Umbilical cord (tissue), 2 donors: Measurements from ENCODE around the gene GPATCH3. TPM values are rescaled to one million over a fixed set of nuclear protein-coding genes. Genes with fewer than 3 reads are reported as not detected.
"Not testable (repeated sequence)": the region's sequence is repeated elsewhere in the genome, so short reads cannot be mapped to it uniquely, and the experiment has no call there.

Experiments used
- DNase-seq: peaks from one replicate; pipeline ENCODE4 v3.0.0-alpha.2; 2015; ENCODE audit warnings: low spot score
- total RNA-seq: library from RNA; depleted of rRNA; stranded (reverse); fragments of >200 nt; gene quantifications from one replicate; pipeline ENCODE4 v1.2.3, GENCODE V29; 2014; ENCODE audit warnings: low replicate concordance; ENCODE audit not compliant: insufficient read depth

Gene GPATCH3
- total RNA-seq, 1 donor from 2014 or later: 5.3 TPM

GRCh38 chr1:26847826-26848225, 52.4 kb downstream of the GPATCH3 start:
- not testable (repeated sequence) for DNase-seq

GRCh38 chr1:26844424-26845196, 55.7 kb downstream of the GPATCH3 start:
- DNase-seq: no peak

Other genes starting within 250 kb of the GPATCH3 start
- gene ARID1A, start 204.5 kb downstream of the GPATCH3 start, total RNA-seq: 28.4 TPM
- gene PIGV, start 112.5 kb downstream of the GPATCH3 start, total RNA-seq: 11.1 TPM
- 16.4 TPM for gene ZDHHC18, start 73.8 kb downstream of the GPATCH3 start, total RNA-seq
- gene SFN, start 37.3 kb downstream of the GPATCH3 start, total RNA-seq: 21.4 TPM
- gene GPN2, start 10.2 kb downstream of the GPATCH3 start, total RNA-seq: 6.3 TPM
- gene NR0B2, start 13.5 kb upstream of the GPATCH3 start, total RNA-seq: not detected
- gene NUDC, start 21.3 kb upstream of the GPATCH3 start, total RNA-seq: 18.5 TPM
- gene KDF1, start 60.0 kb upstream of the GPATCH3 start, total RNA-seq: 3.1 TPM
- 12.0 TPM for gene TRNP1, start 93.2 kb upstream of the GPATCH3 start, total RNA-seq
- gene TENT5B, start 112.4 kb upstream of the GPATCH3 start, total RNA-seq: 38.8 TPM